ENCODE measurements around the gene FHAD1.

The FHAD1 gene

GRCh38 chr1:15329104-15329820, 82.2 kb downstream of the FHAD1 start:
- TF ChIP-seq TSHZ2 (CRISPR knock-in tag; IDR thresholded peaks at IDR 0.05) (no peak), TCF4 (CRISPR knock-in tag; IDR thresholded peaks at IDR 0.05; ENCODE audit: borderline replicate concordance) (no peak), ESRRG (CRISPR knock-in tag; IDR thresholded peaks at IDR 0.05) (no peak), OSR1 (CRISPR knock-in tag; IDR thresholded peaks at IDR 0.05) (no peak), ZNF565 (CRISPR knock-in tag; conservative IDR thresholded peaks at IDR 0.05; ENCODE audit: low read depth) (no peak), GLIS3 (CRISPR knock-in tag; IDR thresholded peaks at IDR 0.05) (no peak), TOX (CRISPR knock-in tag; IDR thresholded peaks at IDR 0.05; ENCODE audit: borderline replicate concordance) (no peak), ZNF8 (CRISPR knock-in tag; IDR thresholded peaks at IDR 0.05) (no peak), ARNTL (CRISPR knock-in tag; IDR thresholded peaks at IDR 0.05; ENCODE audit: borderline replicate concordance, low read depth) (no peak), RARB (CRISPR knock-in tag; IDR thresholded peaks at IDR 0.05) (no peak), PPARA (CRISPR knock-in tag; IDR thresholded peaks at IDR 0.05; ENCODE audit: borderline replicate concordance) (no peak), SNAI2 (CRISPR knock-in tag; IDR thresholded peaks at IDR 0.05) (no peak), BACH2 (CRISPR knock-in tag; IDR thresholded peaks at IDR 0.05; ENCODE audit: borderline replicate concordance) (no peak), ZFP3 (CRISPR knock-in tag; IDR thresholded peaks at IDR 0.05) (no peak), ISL1 (CRISPR knock-in tag; IDR thresholded peaks at IDR 0.05) (no peak), ZC3H10 (CRISPR knock-in tag; IDR thresholded peaks at IDR 0.05) (no peak)
- TF ChIP-seq, protein P1, sequence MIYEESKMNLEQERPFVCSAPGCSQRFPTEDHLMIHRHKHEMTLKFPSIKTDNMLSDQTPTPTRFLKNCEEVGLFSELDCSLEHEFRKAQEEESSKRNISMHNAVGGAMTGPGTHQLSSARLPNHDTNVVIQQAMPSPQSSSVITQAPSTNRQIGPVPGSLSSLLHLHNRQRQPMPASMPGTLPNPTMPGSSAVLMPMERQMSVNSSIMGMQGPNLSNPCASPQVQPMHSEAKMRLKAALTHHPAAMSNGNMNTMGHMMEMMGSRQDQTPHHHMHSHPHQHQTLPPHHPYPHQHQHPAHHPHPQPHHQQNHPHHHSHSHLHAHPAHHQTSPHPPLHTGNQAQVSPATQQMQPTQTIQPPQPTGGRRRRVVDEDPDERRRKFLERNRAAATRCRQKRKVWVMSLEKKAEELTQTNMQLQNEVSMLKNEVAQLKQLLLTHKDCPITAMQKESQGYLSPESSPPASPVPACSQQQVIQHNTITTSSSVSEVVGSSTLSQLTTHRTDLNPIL (CRISPR knock-in tag; IDR thresholded peaks at IDR 0.05; ENCODE audit: low read depth) = no peak
- TF ChIP-seq, protein P2, sequence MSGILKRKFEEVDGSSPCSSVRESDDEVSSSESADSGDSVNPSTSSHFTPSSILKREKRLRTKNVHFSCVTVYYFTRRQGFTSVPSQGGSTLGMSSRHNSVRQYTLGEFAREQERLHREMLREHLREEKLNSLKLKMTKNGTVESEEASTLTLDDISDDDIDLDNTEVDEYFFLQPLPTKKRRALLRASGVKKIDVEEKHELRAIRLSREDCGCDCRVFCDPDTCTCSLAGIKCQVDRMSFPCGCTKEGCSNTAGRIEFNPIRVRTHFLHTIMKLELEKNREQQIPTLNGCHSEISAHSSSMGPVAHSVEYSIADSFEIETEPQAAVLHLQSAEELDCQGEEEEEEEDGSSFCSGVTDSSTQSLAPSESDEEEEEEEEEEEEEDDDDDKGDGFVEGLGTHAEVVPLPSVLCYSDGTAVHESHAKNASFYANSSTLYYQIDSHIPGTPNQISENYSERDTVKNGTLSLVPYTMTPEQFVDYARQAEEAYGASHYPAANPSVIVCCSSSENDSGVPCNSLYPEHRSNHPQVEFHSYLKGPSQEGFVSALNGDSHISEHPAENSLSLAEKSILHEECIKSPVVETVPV (CRISPR knock-in tag; IDR thresholded peaks at IDR 0.05) = no peak
- TF ChIP-seq, protein P3, sequence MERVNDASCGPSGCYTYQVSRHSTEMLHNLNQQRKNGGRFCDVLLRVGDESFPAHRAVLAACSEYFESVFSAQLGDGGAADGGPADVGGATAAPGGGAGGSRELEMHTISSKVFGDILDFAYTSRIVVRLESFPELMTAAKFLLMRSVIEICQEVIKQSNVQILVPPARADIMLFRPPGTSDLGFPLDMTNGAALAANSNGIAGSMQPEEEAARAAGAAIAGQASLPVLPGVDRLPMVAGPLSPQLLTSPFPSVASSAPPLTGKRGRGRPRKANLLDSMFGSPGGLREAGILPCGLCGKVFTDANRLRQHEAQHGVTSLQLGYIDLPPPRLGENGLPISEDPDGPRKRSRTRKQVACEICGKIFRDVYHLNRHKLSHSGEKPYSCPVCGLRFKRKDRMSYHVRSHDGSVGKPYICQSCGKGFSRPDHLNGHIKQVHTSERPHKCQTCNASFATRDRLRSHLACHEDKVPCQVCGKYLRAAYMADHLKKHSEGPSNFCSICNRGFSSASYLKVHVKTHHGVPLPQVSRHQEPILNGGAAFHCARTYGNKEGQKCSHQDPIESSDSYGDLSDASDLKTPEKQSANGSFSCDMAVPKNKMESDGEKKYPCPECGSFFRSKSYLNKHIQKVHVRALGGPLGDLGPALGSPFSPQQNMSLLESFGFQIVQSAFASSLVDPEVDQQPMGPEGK (CRISPR knock-in tag; IDR thresholded peaks at IDR 0.05; ENCODE audit: borderline replicate concordance) = no peak
- ATAC-seq = no peak

GRCh38 chr1:15330028-15330427, 83.0 kb downstream of the FHAD1 start:
- TF ChIP-seq BACH2 (CRISPR knock-in tag; IDR thresholded peaks at IDR 0.05; ENCODE audit: borderline replicate concordance) (no peak), CSDC2 (CRISPR knock-in tag; IDR thresholded peaks at IDR 0.05) (no peak), TCF4 (CRISPR knock-in tag; IDR thresholded peaks at IDR 0.05; ENCODE audit: borderline replicate concordance) (no peak), ESRRG (CRISPR knock-in tag; IDR thresholded peaks at IDR 0.05) (no peak), ZNF8 (CRISPR knock-in tag; IDR thresholded peaks at IDR 0.05) (no peak), RARB (CRISPR knock-in tag; IDR thresholded peaks at IDR 0.05) (no peak), GLIS3 (CRISPR knock-in tag; IDR thresholded peaks at IDR 0.05) (no peak), OSR1 (CRISPR knock-in tag; IDR thresholded peaks at IDR 0.05) (no peak), ARNTL (CRISPR knock-in tag; IDR thresholded peaks at IDR 0.05; ENCODE audit: borderline replicate concordance, low read depth) (no peak), TOX (CRISPR knock-in tag; IDR thresholded peaks at IDR 0.05; ENCODE audit: borderline replicate concordance) (no peak), ISL1 (CRISPR knock-in tag; IDR thresholded peaks at IDR 0.05) (no peak), ZFP30 (CRISPR knock-in tag; IDR thresholded peaks at IDR 0.05) (no peak)
- TF ChIP-seq, protein P1 (CRISPR knock-in tag; IDR thresholded peaks at IDR 0.05; ENCODE audit: low read depth) = no peak
- TF ChIP-seq, protein P3 (CRISPR knock-in tag; IDR thresholded peaks at IDR 0.05; ENCODE audit: borderline replicate concordance) = no peak
- no peak for ATAC-seq

Measured in SK-N-SH treated with all-trans-retinoic acid at 6 μM for 48 hours (cell line).